Neural cell (in vitro differentiated cells): Measurements from ENCODE around the gene ST3GAL3.

Experiments
- CTCF ChIP-seq: fragments of 450-650 bp; IDR thresholded peaks from 2 replicates; pipeline ENCODE4 v1.5.1; 2014; ENCODE audit warnings: antibody characterized with exemption, mild to moderate bottlenecking, moderate library complexity; ENCODE audit not compliant: poor library complexity, severe bottlenecking
- EP300 ChIP-seq: fragments of 450-650 bp; conservative IDR thresholded peaks from 2 replicates; pipeline ENCODE4 v1.6.1; 2014; ENCODE audit warnings: antibody characterized with exemption, mild to moderate bottlenecking, moderate library complexity; ENCODE audit not compliant: poor library complexity, severe bottlenecking
- EZH2 ChIP-seq: fragments of 200-600, 300-800 bp; shearing (Covaris generic), sonication (generic); IDR thresholded peaks from 2 replicates; pipeline ENCODE4 v1.6.1; 2014; ENCODE audit warnings: antibody characterized with exemption, low read length, borderline replicate concordance, mild to moderate bottlenecking; ENCODE audit not compliant: insufficient read depth, poor library complexity, severe bottlenecking
- MXI1 ChIP-seq: fragments of 450-650 bp; conservative IDR thresholded peaks from 2 replicates; pipeline ENCODE4 v1.6.1; 2014; ENCODE audit warnings: antibody characterized with exemption, mild to moderate bottlenecking; ENCODE audit not compliant: poor library complexity, severe bottlenecking
- POLR2AphosphoS5 ChIP-seq: IDR thresholded peaks from 2 replicates; pipeline ENCODE4 v1.6.1; 2012
- REST ChIP-seq: IDR thresholded peaks from 2 replicates; pipeline ENCODE4 v1.6.1; 2012; ENCODE audit warnings: borderline replicate concordance

GRCh38 chr1:43766818-43767525 is 59.6 kb downstream of the ST3GAL3 start:
- TF ChIP-seq CTCF (no peak), EP300 (no peak), EZH2 (no peak), POLR2AphosphoS5 (no peak), REST (no peak), MXI1 (no peak)
